Activated CD4-positive, alpha-beta T cell treated with anti-CD3 and anti-CD28 coated beads, Interleukin-2, amount 10 ng/mL, durations not matched to agents 24 days and 14 days (primary cell): ENCODE data around the gene DNAJA3. TPM values are rescaled to one million over a fixed set of nuclear protein-coding genes. Genes with fewer than 3 reads are reported as not detected.
A peak's percentile ranks its signal among the peaks of the same experiment; 100 is the strongest.

ENCODE experiments used
- DNase-seq: peaks from one replicate; pipeline ENCODE4 v3.0.0; 2022
- H3K27ac Mint-ChIP-seq: one replicate; pipeline ENCODE4 v1.8.0; 2022; ENCODE audit warnings: mild to moderate bottlenecking, mixed read lengths
- H3K27me3 Mint-ChIP-seq: one replicate; pipeline ENCODE4 v1.8.0; 2022; ENCODE audit warnings: mixed read lengths
- H3K36me3 Mint-ChIP-seq: one replicate; pipeline ENCODE4 v1.8.0; 2022; ENCODE audit warnings: low read depth, mild to moderate bottlenecking, mixed read lengths
- H3K4me1 Mint-ChIP-seq: one replicate; pipeline ENCODE4 v1.8.0; 2021; ENCODE audit warnings: mixed read lengths
- H3K4me3 Mint-ChIP-seq: one replicate; pipeline ENCODE4 v1.8.0; 2022; ENCODE audit warnings: mild to moderate bottlenecking, moderate library complexity, mixed read lengths
- H3K9me3 Mint-ChIP-seq: one replicate; pipeline ENCODE4 v1.8.0; 2021; ENCODE audit warnings: mixed read lengths
- intact Hi-C: fragments of 100-400 bp; cut with micrococcal nuclease; formaldehyde crosslinking; loops from one replicate; pipeline ENCODE4 v1.15.1; 2023
- total RNA-seq: library from RNA; stranded (reverse); gene quantifications from 2 replicates; pipeline ENCODE4 v1.2.3, GENCODE V29; 2022

The DNAJA3 gene
- total RNA-seq, 1 donor from 2014 or later = 106 TPM

- no peak for DNase-seq
- Mint-ChIP-seq H3K27me3 (no peaks in the 10 kb centered on the region), H3K9me3 (no peaks in the 10 kb centered on the region), H3K36me3 (peaks cover 31% of the 10 kb centered on the region), H3K4me3 (no peak overlapping the region), H3K27ac (no peak overlapping the region), H3K4me1 (peaks cover 39% of the 10 kb centered on the region)
- intact Hi-C loops = no loop called here
Observed at GRCh38 chr16:4496305-4496704, 70.6 kb downstream of the DNAJA3 start.

GRCh38 chr16:4498546-4499195 lies 73.0 kb downstream of the DNAJA3 start:
- Mint-ChIP-seq H3K36me3 (peaks cover 21% of the 10 kb centered on the region), H3K4me3 (no peak overlapping the region), H3K9me3 (no peaks in the 10 kb centered on the region), H3K27ac (no peak overlapping the region), H3K27me3 (no peaks in the 10 kb centered on the region), H3K4me1 (peaks cover 45% of the 10 kb centered on the region)
- no peak for DNase-seq
- intact Hi-C loops = no loop called here

- Mint-ChIP-seq H3K4me1 (peaks cover 49% of the 10 kb centered on the region), H3K4me3 (no peak overlapping the region), H3K27me3 (no peaks in the 10 kb centered on the region), H3K9me3 (no peaks in the 10 kb centered on the region), H3K36me3 (peaks cover 21% of the 10 kb centered on the region), H3K27ac (no peak overlapping the region)
- no peak for DNase-seq
- intact Hi-C loops = no loop called here
Observed at GRCh38 chr16:4499196-4499555, 73.5 kb downstream of the DNAJA3 start.

GRCh38 chr16:4500272-4500671 lies 74.6 kb downstream of the DNAJA3 start:
- Mint-ChIP-seq H3K9me3 (no peaks in the 10 kb centered on the region), H3K27ac (no peak overlapping the region), H3K4me3 (no peak overlapping the region), H3K36me3 (peaks cover 21% of the 10 kb centered on the region), H3K4me1 (peaks cover 50% of the 10 kb centered on the region), H3K27me3 (no peaks in the 10 kb centered on the region)
- intact Hi-C loops = no loop called here
- no peak for DNase-seq

GRCh38 chr16:4501071-4501478 lies 75.4 kb downstream of the DNAJA3 start:
- H3K4me3 Mint-ChIP-seq = no peak overlapping the region
- H3K9me3 Mint-ChIP-seq = no peaks in the 10 kb centered on the region
- H3K27me3 Mint-ChIP-seq = no peaks in the 10 kb centered on the region
- no peak for DNase-seq
- peaks cover 17% of the 10 kb centered on the region for H3K36me3 Mint-ChIP-seq
- intact Hi-C loops = no loop called here
- H3K4me1 Mint-ChIP-seq = peaks cover 58% of the 10 kb centered on the region
- H3K27ac Mint-ChIP-seq = no peak overlapping the region

- intact Hi-C loops = loop anchor here (1.0 kb wide), 4 partner anchors 10 to 80 kb away; partner anchors contain the start of gene HMOX2
- H3K27ac Mint-ChIP-seq = peak overlapping the region; percentile 87
- H3K36me3 Mint-ChIP-seq = peaks cover 25% of the 10 kb centered on the region
- peaks cover 47% of the 10 kb centered on the region for H3K4me1 Mint-ChIP-seq
- DNase-seq = peak; percentile 94
- no peaks in the 10 kb centered on the region for H3K9me3 Mint-ChIP-seq
- peak overlapping the region; percentile 80 for H3K4me3 Mint-ChIP-seq
- no peaks in the 10 kb centered on the region for H3K27me3 Mint-ChIP-seq
Observed at GRCh38 chr16:4505356-4506147, 79.9 kb downstream of the DNAJA3 start.

Other genes starting within 250 kb of the DNAJA3 start
- gene SRL, start 183.8 kb upstream of the DNAJA3 start, total RNA-seq = not detected in 2 replicates
- 46.1 and 53.4 TPM in 2 replicates for gene TFAP4, start 152.8 kb upstream of the DNAJA3 start, total RNA-seq
- gene GLIS2, start 109.8 kb upstream of the DNAJA3 start, total RNA-seq = 1.0 and 1.4 TPM in 2 replicates
- 93.5 and 104 TPM in 2 replicates for gene PAM16, start 74.5 kb upstream of the DNAJA3 start, total RNA-seq
- 0.16 TPM in 1 of 2 replicates, not detected in the other for gene VASN, start 54.0 kb upstream of the DNAJA3 start, total RNA-seq
- gene CORO7, start 9.3 kb upstream of the DNAJA3 start, total RNA-seq = 86.3 and 93.3 TPM in 2 replicates
- gene NMRAL1, start 48.8 kb downstream of the DNAJA3 start, total RNA-seq = 32.2 and 34.5 TPM in 2 replicates
- gene HMOX2, start 50.5 kb downstream of the DNAJA3 start, total RNA-seq = 64.3 and 70.0 TPM in 2 replicates
- 49.4 and 55.2 TPM in 2 replicates for gene CDIP1, start 112.9 kb downstream of the DNAJA3 start, total RNA-seq
- not detected in 2 replicates for gene C16orf96, start 130.5 kb downstream of the DNAJA3 start, total RNA-seq
- gene UBALD1, start 189.0 kb downstream of the DNAJA3 start, total RNA-seq = 17.2 and 20.5 TPM in 2 replicates
- gene MGRN1, start 199.0 kb downstream of the DNAJA3 start, total RNA-seq = 103 and 108 TPM in 2 replicates